Non-pigmented ciliary epithelial cell (primary cell): Measurements from ENCODE around the gene MAP4K1.

ENCODE experiments used
- DNase-seq: peaks from one replicate; pipeline ENCODE4 v3.0.0-alpha.2; 2010; ENCODE audit warnings: low read depth

Gene MAP4K1

GRCh38 chr19:38543807-38544568 is 73.8 kb downstream of the MAP4K1 start:
- DNase-seq, result peak; percentile 62

- DNase-seq, result no peak
Measured at GRCh38 chr19:38543286-38543806, 74.4 kb downstream of the MAP4K1 start.

- no peak for DNase-seq
Measured at GRCh38 chr19:38542040-38542439, 75.7 kb downstream of the MAP4K1 start.

GRCh38 chr19:38539751-38540150 is 78.0 kb downstream of the MAP4K1 start:
- no peak for DNase-seq

- no peak for DNase-seq
Measured at GRCh38 chr19:38538793-38539528, 78.8 kb downstream of the MAP4K1 start.

- no peak for DNase-seq
Measured at GRCh38 chr19:38538386-38538785, 79.4 kb downstream of the MAP4K1 start.
